HG03196 (cell line): Measurements from ENCODE around the gene GPR3.
"Not testable (repeated sequence)": the region's sequence is repeated elsewhere in the genome, so short reads cannot be mapped to it uniquely, and the experiment has no call there.

ENCODE experiments used
- ATAC-seq: cut with Tn5 transposase; IDR thresholded peaks from one replicate; pipeline ENCODE4 v1.9.1; 2021; ENCODE audit not compliant: unreplicated experiment

Gene GPR3

DNA sequence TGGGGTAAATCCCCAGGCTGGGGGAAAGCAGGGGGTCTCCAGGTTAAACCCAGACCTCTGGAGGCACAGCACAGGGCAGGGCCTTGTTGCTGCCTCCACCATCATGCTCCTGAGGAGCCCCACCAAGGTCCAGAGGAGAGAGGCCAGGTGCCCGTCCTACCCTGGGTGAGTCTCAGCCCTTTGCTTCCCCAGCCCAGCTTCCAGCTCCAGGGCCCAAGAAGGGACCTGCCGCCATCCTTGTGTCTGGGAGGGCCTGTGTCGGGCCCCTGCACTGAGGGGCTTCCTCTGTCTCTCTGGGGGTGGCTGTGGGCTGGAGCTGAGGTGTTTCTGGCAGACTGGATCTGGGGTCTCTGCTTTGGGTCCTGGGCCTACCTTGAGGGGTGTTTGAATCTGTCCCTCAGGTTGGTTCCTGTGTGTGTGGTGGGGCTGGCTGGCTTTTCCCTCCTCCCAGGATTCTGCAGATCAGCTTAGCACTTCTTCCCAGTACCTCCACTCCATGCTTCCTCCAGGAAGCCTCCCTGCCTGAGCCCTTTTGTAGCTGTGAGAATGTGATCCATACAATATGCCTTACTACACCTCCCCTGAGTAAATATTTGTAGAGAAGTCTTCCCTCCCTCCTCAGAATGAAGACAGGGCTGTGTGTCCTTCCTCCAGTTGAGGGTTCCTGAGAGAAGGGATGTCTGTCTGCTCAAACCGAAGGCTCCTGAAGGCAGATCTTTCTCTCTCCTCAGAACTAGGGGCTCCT lies 6.2 kb downstream of the GPR3 start:
- no peak for ATAC-seq

DNA sequence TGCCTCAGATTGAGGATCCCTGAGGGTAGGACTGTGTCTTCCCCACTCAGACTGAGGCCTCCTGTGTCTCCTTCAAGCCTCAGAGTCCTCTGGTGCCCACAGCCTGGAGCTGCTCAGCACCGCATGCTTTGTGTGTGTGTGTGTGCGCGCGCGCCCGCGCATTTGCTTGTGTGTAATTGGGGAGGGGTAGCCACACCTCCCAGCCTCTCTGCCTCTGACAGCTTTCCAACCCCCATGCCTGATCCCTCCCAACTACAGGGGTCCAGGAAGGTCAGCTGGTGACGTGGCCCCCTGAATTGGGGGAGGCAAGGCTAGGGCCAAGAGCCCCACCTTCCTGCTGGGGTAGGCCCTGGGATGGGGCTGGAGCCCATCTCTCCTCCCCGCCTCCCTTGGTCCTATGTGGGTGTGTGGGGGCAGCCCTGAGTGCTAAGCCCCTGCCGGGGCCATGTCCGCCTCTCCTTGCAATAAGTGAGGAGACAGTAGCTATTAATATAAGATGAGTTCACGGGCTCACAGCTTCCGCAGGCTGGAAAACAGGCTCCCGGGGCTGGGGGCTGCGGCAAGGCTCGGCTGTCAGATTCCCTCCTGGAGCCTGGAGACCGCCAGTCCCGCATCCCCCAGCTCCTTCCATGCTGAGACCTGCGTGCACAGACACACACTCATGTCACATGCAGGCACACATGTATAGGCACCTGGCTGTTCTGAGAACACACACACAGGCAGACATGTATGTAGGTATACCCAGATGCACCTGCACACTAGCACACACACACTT lies 7.0 kb downstream of the GPR3 start:
- ATAC-seq: no peak

DNA sequence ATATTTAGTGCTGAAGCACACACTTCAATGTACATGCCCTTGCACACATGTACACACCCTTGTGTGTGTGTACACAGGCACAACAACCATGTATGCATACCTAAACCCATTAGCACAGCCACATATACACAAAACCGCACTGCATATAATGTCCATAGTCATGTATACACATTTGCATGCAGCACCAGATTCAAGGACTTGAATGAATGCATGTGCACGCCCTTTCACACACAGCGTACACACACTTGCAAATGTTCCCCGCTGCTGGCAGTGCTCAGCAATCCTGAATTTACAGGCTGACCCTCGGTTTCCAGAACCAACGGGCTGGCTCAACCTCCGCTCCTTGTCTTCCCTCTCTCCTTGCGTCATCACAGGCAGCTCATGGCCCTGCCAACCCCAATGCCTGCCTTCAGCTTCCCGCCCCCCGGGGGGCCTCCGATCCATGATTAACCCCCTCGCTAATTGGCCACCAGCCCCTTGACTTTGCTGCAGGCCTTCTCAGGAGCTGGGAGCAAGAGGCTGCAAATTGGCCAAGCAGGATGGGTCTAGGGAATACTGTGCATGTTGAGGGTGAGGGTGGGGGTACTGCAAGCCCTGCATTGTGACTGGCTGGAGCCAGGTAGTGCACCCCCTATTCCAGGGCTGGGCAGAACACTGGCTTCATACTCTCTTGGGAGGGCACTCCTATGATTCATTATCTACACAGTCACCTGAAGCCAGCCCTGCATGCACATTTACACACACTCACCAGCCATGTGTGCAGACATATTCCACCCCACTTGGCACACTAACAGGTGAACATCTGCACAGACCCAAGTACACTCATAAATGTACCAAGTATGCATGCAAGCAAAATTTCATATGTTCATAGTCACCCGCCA lies 7.9 kb downstream of the GPR3 start:
- no peak for ATAC-seq

DNA sequence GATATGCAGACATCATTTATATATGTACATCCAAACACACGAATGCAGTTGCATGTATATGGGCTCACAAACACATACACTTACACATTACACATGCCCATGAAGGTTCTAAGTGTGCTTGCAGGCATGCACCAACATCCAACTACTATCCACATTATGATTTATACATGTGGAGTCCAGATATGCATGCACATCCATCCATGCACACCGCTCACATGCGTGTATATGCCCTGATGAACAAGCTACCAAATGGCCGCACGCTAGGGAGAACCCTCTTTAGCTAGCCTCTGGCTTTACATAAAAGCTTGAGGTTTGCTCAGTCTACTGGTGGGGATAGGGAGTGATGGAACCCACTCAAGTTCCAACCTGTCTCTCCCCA lies 8.5 kb downstream of the GPR3 start:
- no peak for ATAC-seq

DNA sequence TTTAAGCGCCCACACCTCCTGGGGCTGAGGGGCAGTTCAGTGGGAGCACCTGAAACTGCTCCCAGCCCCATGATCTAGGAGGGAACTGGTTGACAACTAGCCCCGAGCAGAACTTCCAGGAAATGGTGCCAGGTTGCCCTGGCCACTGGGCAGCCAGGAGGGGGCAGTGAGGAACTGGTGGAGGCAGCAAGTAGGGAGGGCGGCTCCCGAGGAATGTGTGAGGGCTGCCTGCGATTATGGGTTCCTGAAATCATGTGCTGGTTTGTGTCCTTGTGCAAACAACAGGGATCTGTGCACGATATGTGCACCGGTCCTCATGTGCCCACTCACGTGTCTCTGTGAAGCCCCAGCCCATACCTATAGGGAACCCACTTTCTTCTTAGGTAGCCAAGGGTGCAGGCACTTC lies 9.9 kb downstream of the GPR3 start:
- ATAC-seq: no peak

DNA sequence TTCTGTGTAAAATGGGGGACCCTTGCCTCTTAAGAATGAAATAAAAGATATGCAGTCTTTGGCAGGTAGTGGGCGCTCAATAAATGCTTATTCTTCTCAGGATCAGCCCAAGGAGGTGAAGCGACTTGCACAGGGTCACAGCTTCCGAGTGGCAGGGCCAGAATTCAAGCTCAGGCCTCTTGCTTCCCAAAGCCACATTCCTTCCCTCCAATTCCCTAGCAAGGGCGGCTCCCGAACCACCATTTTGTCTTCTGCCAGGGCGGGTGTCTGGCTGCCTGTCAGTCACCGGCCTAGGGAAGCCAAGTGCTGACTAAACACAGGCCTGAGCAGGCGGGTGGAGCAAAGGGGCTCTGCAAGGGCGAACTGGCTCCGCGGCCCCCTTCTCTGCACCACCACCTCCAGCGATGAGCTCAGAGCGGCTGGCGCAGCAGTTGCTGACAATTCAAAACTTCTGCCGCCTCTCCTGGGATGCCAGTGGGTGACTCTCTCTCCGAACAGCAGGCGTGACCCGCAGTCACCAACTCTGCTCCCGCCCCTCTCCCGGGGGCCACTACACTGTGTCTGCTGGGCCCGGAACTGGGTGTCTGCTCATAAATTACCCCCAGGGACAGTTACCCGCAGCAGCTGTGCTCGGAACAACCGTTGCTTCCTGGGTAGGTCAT lies 10.8 kb downstream of the GPR3 start:
- ATAC-seq: peak; percentile 37

DNA sequence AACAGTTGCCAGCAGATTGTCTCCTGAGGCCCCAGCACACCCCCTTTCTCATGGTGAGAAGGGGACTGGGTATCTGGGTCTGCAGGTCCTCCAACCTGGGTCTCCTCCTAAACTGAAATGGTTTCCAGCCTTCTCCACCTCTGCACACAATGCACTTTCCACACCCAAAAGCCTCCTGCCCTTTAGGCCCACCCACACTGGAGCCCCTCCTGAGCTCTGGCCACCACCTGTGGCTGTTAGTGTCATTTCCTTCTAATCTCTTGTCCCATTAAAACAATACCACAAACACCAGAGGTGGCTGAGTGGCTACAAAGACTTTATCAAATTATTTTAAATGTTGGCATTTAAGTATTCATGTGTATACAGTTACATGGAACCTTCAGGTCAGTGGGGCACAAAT lies 11.5 kb downstream of the GPR3 start:
- no peak for ATAC-seq

DNA sequence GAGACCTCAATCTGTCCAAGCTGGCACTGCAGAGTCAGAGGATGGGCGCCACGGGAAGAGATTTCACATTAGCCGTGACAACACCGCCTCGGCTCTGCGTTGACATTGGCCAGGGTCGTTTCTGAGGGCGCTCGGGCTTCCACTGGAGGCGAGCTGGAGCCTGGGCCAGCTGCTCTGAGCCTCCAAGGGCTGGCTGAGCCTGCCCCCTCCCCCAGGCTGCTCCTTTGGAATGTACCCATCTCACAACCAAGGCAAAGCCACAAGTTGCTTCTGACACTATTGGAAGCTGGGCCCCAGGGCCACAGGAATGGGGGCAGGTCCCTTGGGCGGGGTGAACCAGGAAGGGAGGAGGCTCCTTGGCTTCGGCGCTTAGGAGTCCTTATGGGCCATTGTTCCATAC lies 12.7 kb downstream of the GPR3 start:
- ATAC-seq: no peak

DNA sequence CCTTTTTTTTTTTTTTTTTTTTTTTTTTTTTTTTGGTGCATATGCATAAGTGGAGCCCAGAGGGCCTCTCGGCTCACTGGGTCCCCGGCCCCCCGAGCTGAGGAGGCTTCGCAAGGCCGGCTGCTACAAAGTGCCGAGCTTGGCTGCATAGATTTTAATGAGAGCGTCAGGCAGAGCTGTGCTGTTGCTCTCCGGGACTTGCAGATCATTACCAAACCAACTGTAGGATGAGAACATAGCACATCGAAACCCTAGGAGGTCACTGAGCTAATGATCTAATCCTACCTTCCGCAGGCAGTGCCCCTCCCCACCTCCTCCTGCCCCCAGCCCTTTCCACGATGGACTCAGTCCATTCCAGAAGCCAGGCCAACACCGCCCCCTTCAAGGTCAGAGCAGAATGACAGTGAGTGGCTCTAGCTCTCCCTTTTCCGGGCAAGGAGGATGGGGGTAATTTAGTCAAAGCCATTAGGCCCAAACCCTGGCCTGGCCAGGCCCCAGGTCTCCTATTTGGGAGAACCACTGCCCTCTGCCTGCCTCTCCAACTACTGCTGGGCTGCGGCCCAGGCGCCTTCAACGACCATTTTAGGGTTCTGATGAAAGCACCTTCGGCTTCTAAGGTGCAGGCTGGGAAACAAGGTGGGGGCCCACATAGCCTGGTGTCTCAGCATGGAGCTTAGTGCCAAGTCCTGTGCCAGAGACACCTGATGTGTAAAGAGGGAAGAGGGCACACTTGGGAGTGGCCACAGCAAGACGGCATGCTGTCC lies 13.4 kb downstream of the GPR3 start:
- not testable (repeated sequence) for ATAC-seq

DNA sequence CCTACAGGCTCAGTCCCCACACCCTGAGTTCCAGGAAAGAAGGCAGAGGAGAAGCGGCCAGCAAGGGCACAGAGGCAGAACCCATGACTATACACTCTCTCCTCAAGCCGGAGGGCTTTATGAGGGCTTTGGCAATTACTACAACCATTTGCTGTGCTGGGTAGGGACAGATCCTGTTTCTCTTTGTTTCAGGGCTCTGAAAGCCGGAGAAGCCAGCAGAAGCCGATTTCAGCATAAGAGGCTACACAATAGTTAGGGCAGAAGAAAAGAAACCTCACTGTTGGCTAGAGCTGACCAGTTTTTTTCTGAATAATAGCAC lies 13.9 kb downstream of the GPR3 start:
- ATAC-seq: no peak

DNA sequence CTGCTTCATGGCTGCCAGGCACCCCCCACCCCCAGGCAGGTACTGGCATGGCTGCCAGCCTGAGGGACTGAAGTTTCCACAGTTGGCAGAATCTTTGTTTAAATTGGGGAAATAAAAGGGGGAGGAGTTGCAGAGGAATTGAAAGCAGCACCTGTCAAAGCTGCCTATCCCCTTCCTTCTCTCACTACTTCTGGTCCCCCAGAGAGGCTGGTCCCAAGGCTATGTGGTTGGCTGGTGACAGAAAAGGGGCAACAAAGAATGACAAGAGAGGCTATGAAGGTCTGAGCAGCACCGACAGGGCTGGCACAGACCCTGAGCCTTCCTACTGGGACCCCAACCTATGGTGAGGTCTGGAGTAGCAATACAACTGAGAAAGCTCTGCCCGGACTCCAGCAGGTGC lies 14.4 kb downstream of the GPR3 start:
- ATAC-seq: not testable (repeated sequence)

DNA sequence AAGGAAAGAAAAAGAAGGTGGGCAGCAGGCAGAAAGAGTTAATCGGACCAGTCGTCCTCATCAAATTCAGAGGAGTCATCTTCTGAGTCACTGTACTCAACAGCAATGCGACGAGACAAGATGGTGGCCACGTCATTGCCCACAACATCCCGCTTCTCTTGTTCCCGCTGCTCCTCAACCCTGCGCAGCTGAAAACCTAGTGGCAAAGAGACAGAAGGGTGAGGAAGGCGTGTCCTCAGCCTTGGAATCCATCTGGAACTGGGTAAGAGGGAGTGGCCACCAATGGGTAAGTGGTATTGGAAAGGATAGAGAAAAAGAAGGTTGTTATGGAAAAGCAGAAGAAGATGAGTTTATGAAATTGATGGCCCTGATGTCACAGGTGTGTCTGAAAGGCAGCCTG lies 15.7 kb downstream of the GPR3 start:
- ATAC-seq: no peak

DNA sequence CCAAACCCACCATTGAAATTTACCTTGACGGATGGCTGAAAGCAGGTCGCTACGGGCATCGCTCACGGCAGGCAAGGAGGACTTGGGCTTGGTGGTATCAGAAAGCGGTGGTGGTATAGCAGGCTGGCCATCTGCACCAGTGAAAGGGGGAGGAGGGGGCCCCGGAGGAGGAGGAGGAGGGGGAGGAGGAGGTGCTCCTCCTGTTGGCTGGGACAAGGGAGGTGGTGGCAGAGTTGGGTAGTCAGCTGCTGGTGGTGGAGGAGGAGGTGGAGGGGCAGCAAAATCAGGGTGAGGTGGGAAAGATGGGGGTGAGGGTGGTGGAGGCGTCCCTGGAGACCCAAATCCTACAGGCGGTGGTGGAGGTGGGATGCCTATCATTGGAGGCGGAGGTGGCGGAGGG lies 17.2 kb downstream of the GPR3 start:
- ATAC-seq: no peak

DNA sequence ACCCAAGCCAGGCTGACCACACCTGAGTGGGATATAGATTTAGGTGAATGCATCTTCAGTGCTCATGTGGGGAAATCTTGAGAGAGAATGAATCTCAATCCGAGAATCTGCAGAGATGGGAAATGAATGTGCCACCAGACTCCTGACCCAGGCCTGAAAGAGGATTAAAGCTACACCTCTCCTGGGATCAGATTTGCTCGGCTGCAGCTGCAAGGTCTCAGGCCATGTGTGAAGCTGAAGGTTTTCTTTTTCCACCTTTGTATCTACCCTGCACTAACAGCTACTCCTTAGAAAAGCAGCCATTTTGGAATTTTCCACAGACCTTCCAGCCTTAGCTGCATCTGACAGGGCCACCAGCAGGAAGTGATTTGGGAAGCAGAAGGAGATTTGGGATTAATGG lies 18.3 kb downstream of the GPR3 start:
- ATAC-seq: no peak

DNA sequence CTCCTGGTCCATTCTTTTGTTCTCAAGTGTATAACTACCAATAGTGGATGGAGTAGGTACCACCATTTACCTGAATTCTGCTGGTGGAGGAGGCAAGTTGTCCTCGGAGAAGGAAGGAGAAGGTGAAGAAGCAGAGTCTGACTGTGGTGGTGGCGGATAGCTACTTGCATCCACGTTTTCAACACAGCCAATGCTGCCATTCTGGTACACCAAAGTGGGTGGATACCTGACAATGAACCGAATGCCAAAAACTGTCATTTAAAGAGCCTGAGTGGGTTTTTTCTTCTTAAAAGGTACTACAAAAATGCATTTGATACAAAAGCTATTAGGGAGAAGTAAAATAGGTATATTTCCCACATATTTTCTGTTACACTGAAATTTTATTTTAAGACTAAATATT lies 20.1 kb downstream of the GPR3 start:
- no peak for ATAC-seq

DNA sequence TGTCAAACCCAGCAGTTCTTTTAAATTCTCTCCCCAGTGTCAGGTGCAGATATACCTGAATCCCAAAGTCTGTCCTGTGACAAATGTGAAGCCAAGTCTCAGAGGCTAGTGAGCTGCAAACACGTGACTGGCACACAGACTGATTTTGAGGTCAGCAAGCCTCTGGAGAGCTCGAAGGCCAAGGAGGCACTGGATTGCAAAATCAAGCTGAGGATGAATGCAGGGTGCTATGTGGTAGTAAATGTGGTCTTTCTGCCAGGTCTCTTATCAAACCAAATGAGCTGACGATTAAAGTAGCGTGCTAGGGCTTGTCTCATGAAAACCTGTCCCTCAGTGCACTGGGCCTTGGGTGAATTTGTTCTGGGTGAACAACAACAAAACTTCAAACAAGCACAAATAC lies 20.6 kb downstream of the GPR3 start:
- ATAC-seq: no peak

DNA sequence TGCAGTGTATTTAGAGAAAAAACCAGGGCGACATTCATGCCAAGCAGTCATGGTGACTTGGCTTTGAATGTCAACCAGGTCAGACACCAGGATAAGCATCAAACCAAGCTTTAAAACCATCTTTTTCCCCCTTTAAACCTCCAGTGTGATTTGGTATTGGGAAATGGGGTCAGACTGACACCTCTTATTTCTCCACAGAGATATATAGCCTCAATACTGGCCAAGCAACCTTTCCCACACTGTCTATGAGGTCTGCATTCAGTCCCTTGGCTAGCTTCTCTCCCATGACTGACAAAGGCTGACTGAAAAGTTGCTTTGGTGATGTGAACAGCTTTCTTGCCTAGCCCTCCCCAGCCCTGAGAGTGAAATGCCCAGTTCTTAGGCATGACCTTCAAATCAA lies 21.7 kb downstream of the GPR3 start:
- no peak for ATAC-seq

DNA sequence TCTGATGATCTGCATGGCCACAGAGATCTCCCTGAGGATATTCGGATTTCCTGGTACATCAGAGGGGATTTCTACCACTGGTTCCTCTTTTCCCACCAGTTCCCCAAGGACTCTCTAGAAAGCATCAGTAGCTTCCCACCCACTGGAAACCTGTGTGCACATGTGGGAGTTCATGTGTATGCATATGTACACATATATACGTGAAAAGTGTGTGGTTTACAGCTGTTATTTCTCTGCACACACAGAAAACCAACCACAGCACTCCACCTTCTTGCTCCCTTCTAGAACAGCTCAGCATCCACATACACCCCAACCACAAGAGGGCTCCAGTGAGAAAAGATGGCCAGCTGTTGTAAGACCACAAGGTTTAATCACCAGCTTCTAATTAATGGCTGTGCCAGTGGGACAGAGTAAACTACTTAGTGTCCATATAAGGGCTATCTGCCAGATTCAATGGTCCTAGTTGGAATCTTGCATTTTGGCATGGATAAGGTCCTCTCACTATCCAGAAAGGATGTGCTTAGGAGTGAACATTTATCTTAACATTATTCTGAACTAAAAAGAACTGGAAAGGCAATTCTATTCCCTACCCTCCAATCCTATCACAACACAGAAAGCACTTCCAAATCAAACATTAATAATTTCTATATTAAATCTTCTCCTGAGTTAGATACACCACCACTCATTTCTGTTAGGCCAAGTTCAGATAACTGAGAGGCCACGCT lies 24.1 kb downstream of the GPR3 start:
- peak; percentile 42 for ATAC-seq

DNA sequence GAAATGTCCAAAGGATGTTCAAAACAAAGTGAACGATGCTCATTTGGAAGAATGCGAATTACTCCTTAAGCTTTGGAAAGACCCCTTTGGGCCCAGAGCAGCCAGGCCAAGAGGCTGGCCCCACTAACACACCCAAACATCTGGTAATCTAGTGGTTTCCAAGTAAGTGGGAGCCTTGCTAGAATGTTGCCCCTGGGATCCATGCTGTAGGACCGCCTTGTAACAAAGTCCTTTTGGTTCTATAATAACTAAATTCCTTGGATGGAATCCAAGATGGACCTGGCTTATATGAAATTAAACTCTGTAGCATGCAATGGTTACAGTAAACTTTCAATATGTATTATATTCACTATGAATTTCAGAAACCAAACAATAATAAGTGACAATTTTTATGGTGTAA lies 25.3 kb downstream of the GPR3 start:
- no peak for ATAC-seq
